ENCODE data around the gene TOM1L1.
A peak's percentile ranks its signal among the peaks of the same experiment; 100 is the strongest.
"Not testable (repeated sequence)": the region's sequence is repeated elsewhere in the genome, so short reads cannot be mapped to it uniquely, and the experiment has no call there.

Gene TOM1L1, protein sequence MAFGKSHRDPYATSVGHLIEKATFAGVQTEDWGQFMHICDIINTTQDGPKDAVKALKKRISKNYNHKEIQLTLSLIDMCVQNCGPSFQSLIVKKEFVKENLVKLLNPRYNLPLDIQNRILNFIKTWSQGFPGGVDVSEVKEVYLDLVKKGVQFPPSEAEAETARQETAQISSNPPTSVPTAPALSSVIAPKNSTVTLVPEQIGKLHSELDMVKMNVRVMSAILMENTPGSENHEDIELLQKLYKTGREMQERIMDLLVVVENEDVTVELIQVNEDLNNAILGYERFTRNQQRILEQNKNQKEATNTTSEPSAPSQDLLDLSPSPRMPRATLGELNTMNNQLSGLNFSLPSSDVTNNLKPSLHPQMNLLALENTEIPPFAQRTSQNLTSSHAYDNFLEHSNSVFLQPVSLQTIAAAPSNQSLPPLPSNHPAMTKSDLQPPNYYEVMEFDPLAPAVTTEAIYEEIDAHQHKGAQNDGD

DNA sequence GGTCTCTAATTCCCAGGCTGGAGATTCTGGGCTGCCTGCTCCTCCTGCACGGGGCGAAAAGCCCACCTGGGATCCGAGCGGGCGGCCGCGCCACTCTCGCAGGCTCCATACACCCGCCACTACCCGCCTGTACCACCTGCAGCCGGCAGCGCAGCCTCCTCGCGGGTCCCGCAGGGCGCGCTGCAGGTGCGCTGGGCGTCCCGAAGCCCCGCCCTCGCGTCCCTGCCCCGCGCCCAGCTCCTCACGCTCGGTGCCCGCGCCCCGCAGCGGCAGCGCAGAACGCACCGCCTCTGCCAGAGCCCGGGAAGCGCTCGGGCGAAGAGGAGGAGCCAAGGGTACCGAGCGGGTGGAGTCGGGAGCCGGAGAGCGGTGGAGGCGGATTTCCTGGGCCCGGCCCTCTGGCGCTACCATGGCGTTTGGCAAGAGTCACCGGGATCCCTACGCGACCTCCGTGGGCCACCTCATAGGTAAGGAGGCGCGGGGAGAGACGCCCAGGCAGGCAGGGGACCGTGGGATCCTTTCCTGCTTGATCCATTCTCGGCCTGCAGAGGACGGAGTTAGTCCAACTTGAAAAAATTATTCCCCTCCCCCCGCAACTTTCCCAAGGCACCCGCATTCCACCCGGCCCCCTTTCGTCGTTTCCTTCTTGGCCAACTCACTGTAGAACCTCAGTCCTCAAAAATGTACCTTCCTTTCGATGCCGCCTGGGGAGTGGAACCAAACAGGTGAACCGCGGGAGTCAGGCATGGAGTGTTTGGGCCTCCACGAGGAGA lies at the start of gene TOM1L1:
TOM1L1 (plus strand) TSS at position 396 of the 773 bp plus-strand sequence; CDS start at position 410, 14 bp downstream.
- peak; percentile 71 for DNase-seq

DNA sequence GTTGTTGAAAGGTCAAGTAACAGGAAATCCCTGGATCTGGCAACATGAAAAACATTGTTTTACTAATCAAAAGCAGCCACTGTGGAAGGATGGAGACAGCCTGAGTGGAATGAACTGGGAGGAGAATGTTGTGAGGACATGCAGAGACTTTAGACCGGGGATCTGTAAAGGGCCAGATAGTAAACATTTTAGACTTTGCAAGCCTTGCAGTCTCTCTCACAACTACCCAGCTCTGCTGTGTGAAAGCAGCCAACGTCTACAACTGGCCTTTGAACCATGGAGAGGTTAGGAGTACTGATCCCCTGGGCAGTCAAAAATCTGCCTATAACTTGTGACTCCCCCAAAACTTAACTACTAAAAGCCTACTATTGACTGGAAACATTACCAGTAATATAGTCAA lies 41.5 kb upstream of the TOM1L1 start:
- no peak for DNase-seq

DNA sequence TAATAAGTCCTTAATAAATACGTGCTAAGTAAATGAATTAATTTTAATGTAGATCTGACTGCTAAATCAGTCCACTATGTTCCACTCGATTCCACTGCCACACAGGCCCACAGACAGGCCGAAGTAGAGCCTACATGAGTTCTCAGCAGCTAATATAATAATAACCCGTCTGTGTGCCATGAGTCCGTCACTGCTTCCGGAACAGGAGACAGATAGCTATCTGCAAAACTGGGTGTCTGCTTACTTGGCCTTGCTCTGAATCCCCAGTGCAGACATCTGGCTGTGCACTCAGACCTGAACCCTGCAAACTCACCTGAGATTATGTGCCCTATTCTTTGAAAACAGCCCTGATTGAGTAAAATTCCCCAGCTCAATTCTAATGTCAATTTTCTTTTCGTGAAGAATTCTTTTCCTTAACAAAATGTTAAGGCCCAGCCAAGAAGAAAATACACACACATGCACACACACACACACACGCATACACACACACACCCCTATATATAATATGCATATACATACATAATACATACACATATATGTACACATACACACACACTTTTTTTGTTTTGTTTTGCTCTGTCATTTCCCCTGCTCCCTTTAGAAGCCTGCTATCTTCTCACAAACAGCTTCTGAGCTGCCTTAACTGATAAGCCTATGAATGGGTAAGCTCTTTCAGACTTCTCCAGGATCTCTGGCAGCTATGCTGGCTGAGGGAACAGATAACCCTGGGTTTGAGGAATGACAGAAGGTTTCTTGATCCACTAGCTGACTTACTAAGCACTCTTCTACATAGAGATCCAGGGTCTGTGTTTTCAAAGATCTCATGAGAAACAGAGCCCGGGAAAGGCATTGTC lies 39.8 kb upstream of the TOM1L1 start:
- no peak for DNase-seq

DNA sequence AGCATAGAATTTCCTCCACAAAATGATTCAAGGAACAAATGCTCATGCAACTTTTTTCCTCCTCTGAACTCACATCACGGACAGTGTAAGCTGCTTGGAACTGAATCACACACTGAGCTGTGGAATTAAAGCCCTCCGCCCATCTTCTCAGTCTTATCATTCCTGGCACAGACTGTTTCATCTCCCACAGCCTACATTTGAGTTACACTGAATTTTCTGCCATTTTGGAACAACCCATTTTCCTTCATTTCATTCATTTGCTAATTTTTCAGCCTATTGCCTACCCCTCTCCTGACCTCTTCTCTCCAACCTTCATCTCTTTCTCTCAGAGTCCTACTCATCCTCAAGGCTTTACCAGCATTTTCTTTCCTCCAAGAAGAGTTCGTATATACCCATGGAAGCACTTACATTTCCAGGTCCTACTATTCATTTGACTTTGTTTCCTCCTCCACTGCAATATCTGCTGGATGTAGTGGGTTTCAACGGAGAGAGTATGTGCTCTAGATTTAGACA lies 39.1 kb upstream of the TOM1L1 start:
- no peak for DNase-seq

DNA sequence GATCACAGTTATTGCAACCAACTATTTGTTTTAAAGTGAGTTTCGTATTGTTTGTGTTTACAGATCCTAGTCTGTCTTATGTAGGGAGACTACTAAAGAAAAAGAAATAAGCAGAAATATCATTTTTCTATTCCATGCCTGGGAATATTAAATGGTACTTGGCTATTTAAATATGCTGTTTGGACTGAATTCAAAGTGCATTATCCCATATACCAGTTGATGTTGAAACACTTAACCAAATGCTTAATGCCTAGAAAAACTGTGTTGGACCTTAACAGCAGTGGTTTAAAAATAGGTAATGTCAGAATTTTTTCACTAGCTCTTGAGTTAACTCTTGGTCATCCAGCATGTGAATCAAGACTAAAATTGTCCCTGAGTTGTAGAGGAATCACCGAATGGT lies 37.5 kb upstream of the TOM1L1 start:
- DNase-seq: no peak

DNA sequence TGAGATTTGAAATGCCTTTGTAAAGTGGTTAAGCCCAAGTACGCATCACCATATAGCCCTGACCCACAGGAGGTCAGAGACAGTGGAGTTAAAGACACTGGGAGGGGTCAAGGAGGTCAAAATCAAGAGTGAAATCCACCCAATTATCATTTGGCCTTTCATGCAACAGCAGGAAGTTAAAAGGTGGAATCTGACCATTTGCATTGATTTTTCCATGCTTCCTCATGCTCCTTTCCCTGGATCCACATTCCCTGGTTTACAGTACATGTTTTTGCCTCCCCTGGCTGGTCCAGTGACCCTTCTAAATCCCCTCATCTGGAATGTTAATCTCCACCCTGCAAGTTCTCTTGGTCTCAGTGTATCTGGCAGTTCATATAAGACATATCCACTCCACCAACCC lies 36.6 kb upstream of the TOM1L1 start:
- DNase-seq: no peak

DNA sequence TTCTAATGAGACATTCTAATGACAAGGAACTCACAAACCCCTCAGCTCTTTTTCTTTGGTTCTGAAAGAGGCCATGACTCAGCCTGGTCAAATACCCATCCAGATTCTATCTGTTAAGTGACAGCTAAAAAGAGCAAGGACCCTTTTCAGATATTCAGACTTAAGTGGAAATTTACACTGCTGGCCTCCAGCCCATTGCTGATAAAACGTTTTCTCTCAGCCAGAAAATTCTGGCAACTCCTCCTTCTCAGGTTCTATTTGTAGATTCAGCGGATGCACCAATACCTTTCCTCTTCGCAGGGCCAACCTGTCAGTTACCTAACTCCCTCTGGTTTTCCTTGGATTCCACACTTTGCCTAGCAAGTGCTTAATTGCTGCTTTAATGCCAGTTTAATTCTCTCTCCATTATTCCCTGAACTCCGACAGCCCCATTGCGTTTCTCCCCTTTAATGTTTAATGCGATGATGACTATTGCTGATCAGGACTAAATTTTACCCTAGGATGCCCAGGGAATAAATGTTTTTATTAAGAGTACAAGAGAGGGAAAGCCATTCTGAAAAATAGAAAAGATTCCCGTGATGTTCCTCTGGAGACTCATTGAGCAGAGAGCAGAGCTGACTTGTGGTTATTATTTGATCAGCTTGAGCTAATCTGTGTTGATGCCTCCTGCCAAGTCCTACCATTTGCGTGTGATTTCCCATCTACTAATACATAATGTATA lies 35.9 kb upstream of the TOM1L1 start:
- DNase-seq: no peak

DNA sequence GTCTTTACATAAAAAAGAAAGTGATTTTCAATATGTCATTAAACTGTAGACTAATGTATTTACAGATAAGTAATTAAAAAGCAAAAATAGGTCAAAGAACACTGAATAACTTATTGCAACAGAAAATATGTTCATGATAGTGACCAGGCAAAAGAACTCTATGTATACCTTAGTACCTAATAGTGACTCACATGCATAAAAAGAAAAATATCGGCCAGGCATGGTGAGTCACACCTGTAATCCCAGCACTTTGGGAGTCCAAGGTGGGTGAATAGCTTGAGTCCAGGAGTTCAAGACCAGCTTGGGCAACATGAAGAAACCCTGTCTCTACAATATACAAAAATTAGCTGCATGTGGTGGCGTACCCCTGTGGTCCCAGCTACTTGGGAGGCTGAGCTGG lies 33.0 kb upstream of the TOM1L1 start:
- no peak for DNase-seq

DNA sequence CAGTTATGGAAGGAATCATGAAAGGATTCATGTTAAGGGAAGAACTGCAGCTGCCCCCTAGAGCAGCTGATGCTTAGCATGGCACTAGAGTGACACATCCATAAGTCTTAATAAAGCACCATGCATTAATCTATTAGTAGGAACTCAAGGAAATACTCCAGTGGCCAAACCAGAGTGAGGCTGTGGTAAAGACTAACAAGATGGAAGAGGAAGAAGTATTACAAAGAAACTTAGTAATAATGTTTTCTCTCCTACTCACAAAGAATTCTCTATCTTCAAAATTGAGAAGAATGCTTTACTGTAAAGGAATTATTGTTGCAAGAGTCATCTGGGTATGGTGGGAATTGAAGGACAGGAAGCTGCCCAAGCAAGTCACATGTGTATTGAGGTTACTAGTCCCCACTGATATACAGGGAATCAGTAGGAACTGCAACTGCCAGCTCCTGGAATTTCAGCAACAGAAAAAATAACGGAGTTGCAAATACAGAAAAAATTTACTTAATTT lies 29.9 kb upstream of the TOM1L1 start:
- no peak for DNase-seq

DNA sequence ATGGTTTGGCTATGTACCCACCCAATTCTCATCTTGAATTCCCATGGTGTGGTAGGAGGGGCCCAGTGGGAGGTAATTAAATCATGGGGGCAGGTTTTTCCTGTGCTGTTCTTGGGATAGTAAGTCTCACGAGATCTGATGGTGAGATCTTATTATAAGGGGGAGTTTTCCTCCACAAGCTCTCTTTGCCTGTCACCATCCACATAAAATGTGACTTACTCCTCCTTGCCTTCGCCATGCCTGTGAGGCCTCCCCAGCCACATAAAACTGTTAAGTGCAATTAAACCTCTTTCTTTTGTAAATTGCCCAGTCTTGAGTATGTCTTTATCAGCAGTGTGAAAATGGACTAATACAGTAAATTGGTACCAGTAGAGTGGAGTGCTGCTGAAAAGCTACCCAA lies 24.7 kb upstream of the TOM1L1 start:
- not testable (repeated sequence) for DNase-seq

DNA sequence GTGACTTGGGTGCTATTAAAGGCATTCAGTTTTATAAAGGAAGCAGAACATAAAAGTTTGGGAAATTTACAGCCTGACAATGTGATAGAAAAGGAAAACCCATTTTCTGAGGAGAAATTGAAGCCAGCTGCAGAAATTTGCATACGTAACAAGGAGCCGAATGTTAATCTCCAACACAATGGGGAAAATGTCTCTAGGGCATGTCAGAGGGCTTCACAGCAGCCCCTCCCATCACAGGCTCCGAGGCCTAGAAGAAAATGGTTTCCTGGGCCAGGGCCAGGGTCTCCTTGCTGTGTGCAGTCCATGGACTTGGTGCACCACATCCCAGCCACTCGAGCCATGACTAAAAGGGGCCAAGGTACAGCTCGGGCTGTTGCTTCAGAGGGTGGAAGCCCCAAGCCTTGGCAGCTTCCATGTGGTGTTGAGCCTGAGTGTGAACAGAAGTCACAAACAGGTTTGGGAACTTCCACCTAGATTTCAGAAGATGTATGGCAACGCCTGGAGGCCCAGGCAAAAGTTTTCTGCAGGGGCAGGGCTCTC lies 23.9 kb upstream of the TOM1L1 start:
- no peak for DNase-seq

DNA sequence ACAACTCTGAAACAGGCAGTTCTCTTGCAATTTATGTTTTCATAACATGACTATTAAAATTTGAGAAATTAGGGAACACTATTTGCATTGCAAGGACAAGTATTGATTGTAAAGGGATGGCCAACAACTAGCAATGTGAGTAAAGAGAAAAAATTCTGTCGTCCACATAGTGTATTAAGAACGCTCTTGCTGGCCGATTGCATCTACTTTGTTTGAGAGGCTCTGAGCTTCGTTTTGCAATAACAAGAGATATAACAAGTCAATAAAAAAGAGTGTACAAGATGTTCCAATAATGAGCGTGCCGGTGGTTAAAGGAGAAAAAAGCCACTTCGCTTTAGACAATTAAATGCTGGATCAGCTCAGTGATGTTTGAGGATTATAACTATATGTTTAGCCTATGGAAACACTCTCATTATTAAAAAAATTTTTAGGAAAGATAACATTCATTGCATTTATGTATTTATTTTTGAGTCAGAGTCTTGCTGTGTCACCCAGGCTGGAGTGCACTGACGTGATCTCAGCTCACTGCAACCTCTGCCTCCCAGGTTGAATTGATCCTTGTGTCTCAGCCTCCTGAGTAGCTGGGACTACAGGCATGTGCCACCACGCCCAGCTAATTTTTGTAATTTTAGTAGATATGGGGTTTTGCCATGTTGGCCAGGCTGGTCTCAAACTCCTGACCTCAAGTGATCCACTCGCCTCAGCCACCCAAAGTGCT lies 19.2 kb upstream of the TOM1L1 start:
- DNase-seq: no peak

DNA sequence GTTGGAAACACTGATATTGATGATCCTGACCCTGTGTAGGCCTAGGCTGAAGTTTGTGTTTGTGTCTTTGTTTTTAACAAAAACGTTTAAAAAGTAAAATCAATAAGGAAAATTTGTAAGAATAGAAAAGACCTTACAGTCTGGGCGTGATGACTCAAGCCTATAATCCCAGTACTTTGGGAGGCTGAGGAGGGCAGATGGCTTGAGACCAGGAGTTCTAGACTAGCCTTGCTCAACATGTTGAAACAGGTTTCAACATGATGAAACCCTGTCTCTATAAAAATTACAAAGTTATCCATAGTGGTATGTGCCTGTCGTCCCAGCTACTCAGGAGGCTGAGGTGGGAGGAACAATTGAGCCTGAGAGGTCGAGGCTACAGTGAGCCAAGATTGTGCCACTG lies 18.3 kb upstream of the TOM1L1 start:
- DNase-seq: no peak

DNA sequence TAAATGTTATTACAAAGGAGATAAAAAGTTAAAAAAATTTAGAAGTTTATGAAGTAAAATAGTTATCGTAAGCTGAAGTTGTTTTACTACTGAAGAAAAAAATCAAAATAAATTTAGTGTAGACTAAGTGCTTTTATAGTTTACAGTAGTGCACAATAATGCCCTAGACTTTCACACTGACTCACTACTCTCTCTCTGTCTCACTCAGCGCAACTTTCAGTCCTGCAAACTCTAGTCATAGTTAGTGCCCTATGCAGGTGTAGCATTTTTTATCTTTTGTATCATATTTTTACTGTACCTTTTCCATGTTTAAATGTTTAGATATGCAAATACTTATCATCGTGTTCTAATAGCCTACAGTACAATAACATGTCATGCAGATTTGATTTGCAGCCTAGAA lies 17.7 kb upstream of the TOM1L1 start:
- DNase-seq: no peak

DNA sequence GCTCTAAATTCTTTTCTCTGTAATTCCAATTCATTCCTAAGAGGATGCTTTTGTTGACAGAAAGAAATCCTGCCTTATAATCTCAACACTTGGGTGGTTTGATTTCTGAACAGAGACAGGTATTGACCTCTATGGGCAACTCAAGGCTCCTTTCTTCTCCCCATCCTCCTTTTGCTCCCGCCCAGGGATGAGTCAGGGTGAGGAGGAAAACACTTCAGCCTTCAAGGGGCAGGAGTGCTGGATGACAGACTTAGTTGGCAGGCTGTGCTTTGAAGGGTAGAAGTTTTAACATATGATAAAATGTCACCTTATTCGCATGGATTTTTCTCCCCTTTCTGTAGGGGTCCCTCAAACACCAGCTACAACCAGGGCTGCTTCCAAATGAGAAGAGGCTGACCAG lies 16.7 kb upstream of the TOM1L1 start:
- DNase-seq: no peak

DNA sequence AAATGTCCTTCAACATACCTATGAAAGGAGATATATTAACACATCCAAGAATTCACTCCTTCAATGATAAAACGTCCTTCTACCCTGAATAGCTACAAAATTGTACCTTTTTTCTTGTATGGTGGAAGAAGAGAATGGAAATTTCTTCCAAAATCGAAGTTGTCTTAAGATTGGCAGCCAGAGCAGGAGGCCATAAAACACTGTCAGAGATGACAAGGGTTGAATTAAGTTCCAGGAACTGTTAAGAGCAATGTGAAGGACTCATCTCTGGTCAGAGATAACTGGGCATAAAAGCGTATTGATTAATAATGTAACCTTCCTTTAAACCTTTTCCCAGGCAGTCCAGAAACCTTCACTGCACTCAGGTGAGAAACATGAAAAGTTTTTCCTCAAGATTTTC lies 12.9 kb upstream of the TOM1L1 start:
- DNase-seq: no peak

DNA sequence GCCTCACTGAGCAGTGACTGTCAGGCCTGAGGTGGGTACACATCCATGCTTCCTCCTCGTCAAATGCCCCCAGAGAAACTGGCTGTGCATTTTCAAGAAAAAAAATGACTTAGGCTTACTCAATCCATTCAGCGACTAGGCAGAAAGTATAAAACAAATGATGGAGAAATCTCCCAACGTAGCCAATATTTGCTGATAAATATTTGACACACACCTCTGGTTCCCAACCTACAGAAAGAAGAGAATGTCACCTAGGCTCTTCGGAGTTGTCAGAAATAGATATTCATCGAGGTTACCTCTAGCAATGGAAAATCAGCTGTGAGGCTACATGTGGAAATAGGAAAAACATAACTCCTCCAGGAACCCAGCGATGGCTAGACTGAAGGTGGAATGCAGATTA lies 12.4 kb upstream of the TOM1L1 start:
- DNase-seq: no peak

DNA sequence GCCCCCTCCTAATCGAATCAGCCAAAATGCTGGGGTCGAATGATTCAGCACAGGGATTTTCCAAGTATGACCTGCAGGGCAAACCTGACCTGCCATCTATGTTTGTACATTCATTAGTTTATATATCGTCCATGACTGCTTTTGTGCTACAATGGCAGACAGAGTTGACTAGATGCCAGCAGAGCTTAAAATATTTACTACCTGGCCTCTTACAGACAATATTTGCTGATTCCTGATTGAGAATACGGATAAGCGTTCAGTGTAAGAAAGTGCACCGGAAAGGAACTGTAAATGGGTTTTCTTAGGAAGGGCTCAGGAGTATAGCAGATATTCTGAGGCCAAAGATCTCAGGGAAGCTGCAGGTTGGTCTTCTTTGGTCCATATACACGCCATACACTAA lies 11.7 kb upstream of the TOM1L1 start:
- DNase-seq: no peak

DNA sequence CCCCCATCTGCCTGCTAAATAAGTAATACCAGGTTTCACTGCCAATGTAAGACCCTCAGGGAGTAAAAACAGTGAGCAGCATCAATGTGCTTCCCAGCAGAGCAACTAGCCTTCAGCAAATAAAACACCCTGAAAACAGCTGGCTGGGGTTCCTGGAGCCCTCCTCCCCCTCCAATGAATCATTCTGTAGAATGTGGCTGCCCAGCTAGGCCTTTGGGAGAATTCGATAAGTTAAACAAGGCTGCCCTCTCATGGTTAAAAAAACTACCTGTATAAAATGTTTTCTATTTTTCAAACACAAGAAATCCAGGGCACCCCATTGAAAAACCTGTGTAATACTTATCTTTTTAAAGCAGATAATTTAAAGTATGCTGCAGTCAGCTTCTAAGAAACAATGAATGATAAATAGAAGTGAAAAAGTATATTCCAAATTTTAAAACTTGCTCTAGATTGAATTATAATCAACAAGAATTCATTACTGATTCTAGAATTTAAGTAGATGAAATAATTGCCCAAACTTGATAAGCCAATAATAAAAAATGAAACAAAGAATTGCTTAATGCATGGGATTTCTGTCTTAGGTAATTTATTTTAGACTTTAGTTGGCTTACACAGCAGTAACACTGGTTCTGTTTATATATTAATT lies 9.4 kb upstream of the TOM1L1 start:
- DNase-seq: no peak

DNA sequence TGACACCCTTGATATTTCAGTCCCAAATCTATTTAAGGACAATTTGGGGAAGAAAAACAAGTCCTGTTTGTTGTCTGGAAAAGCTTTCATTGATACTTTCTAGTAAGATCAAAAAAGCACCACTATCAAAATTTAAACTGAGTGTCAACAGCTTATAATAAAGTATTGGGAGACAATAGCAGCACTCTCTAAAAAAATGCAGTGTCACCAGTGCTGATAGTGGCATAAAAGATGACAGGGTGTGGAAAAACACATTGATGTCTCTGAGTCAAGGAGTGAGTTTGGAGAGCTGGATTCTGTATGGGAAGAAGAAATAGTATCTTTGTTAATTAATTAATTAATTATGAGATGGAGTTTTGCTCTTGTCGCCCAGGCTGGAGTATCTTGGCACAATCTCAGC lies 8.3 kb upstream of the TOM1L1 start:
- no peak for DNase-seq

DNA sequence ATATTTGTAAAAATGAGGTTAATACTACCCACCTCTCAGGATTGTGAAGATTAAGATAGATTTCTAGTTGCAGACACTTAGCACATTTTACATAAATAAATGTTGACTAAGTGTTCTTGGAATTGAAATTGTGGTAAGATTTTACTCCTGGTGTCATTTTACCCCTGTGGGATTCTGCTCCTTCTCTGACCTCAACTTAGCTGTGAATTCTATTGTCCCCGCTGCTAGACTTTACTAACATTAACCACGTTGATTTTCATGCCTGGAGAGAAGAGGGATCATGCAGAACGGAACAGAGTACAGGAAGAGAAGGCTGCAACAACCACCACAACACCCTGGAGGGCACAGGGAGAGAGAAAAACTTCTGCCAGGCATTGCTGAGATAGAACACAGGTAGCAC lies 2.1 kb upstream of the TOM1L1 start:
- no peak for DNase-seq

Measured in activated effector memory CD4-positive, alpha-beta T cell treated with anti-CD3 and anti-CD28 coated beads, Interleukin-2, amount 50 U/mL, for 16 hours (primary cell).